NCI-H2081 (cell line): ENCODE results near the gene CARD14.
"Not testable (repeated sequence)": the region's sequence is repeated elsewhere in the genome, so short reads cannot be mapped to it uniquely, and the experiment has no call there.

Source experiments
- DNase-seq, 2 experiments: peaks; one replicate each; lab custom pipeline; 2025; lab: John Stamatoyannopoulos, UW

The CARD14 gene

GRCh38 chr17:80253631-80254395 lies 84.0 kb downstream of the CARD14 start:
- no peak for DNase-seq

- DNase-seq = no peak
Measured at GRCh38 chr17:80254396-80255251, 84.8 kb downstream of the CARD14 start.

- DNase-seq = no peak
Measured at GRCh38 chr17:80256034-80256350, 86.2 kb downstream of the CARD14 start.

GRCh38 chr17:80257716-80258213 lies 87.9 kb downstream of the CARD14 start:
- DNase-seq = no peak

GRCh38 chr17:80258296-80258695 lies 88.5 kb downstream of the CARD14 start:
- not testable (repeated sequence) for DNase-seq
